ENCODE results near the gene MED27.

Gene MED27

DNA sequence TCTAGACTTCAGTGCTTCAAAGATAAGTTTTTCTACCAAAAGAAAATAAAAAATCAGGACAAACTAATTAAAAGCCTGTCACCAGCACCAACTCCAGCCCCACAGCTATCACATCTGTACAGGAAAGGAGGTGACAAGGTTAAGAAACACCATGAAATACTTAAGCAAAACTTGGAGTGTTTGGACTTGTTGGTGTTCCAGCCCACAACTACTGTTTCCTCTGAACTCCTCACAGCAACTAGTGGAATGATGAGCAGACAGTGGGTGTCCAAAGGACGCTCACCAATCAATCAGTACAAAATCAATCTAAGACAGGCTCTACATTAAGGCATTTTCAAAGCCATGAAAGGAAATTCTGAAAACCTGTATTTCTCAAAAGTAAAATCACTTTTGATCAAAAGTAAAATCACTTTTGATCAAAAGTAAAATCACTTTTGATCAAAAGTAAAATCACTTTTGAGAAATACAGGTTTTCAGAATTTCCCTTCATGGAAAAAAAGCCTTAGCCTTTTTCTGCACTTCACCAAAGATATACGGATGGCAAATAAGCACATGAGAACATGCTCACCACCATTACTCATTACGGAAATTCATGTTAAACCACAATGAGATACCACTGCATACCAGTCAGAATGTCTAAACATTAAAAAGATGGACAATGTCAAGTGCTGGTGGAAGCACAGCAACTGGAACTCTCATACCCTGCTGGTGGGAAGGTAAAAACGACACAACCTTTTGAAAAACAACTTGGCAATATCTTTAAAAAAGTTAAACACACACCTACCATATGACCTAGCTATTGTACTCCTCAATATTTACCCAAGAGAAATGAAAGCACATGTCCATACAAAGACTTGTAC, 79.7 kb downstream of the MED27 start:
- no peaks in the 10 kb centered on the region for H3K27me3 Mint-ChIP-seq
- H3K4me1 Mint-ChIP-seq (ENCODE audit: low read depth) = peaks cover 21% of the 10 kb centered on the region
- H3K9me3 Mint-ChIP-seq = no peaks in the 10 kb centered on the region
- H3K36me3 Mint-ChIP-seq (ENCODE audit: low read depth) = peaks cover 14% of the 10 kb centered on the region
- no peak overlapping the region for H3K4me3 Mint-ChIP-seq
- intact Hi-C loops (cut with micrococcal nuclease) = no loop called here
- H3K27ac Mint-ChIP-seq = no peak overlapping the region

DNA sequence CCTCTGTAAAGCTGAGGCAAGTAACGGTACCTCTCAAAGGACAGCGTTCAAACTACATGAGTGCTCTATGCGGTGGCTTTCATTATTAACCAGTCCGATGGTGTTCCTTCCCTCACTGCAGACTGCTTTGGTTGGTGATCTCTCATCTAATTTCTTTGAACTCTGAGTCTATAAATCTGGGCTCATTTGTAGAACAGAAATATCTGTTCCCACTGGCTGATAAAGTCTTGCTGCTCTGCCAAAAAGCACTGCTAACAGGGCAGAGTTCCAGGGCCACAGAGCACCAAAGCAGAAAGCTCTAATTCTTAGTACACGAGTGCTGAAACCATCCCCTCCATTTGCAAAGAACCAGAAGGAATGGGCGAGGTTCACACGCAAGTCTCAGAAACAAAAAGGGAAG, 81.9 kb downstream of the MED27 start:
- H3K4me3 Mint-ChIP-seq = no peak overlapping the region
- no peaks in the 10 kb centered on the region for H3K9me3 Mint-ChIP-seq
- no peak overlapping the region for H3K27ac Mint-ChIP-seq
- no peaks in the 10 kb centered on the region for H3K27me3 Mint-ChIP-seq
- intact Hi-C loops (cut with micrococcal nuclease) = no loop called here
- peaks cover 6% of the 10 kb centered on the region for H3K4me1 Mint-ChIP-seq (ENCODE audit: low read depth)
- H3K36me3 Mint-ChIP-seq (ENCODE audit: low read depth) = peaks cover 20% of the 10 kb centered on the region

DNA sequence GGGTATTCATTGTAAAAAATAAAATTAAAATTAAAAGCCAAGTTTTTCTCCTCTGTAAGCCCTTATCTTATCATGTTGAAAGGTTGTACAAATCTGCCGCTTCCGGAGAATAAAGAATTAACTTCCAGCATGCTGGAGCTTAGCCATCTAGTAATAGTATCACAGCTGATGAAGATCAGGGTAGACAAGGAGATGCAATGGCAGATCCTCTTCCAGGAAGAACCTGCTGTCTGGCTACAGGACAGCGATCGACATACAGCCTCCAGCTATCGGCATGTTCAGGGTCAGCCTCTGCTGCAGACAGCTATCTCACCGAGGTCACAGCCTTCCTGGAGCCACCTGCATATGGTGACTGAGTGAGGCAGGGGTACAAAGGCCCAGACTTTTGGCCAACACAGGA, 82.6 kb downstream of the MED27 start:
- Mint-ChIP-seq H3K4me3 (no peak overlapping the region), H3K27me3 (no peaks in the 10 kb centered on the region), H3K27ac (no peak overlapping the region), H3K9me3 (no peaks in the 10 kb centered on the region), H3K4me1 (ENCODE audit: low read depth) (peaks cover 6% of the 10 kb centered on the region), H3K36me3 (ENCODE audit: low read depth) (peaks cover 20% of the 10 kb centered on the region)
- intact Hi-C loops (cut with micrococcal nuclease) = no loop called here

DNA sequence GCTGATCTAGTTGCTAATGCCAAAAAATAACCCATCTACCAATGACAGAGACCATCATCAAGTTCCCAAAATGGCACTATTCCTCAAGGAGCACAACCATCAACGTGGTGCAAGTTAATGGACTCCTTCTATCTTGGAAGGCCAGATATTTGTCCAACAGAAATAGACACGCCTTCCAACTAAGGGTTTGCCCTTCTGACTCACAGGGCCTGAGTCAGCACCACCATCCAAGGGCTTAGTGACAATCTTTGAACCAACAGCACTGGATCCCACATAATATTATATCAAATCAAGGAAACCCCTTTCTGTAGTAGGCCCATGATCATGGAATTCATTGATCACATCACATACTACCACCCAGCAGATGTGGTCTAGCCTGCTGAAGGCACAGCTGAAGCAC, 84.3 kb downstream of the MED27 start:
- intact Hi-C loops (cut with micrococcal nuclease) = no loop called here
- Mint-ChIP-seq H3K9me3 (no peaks in the 10 kb centered on the region), H3K27ac (no peak overlapping the region)

DNA sequence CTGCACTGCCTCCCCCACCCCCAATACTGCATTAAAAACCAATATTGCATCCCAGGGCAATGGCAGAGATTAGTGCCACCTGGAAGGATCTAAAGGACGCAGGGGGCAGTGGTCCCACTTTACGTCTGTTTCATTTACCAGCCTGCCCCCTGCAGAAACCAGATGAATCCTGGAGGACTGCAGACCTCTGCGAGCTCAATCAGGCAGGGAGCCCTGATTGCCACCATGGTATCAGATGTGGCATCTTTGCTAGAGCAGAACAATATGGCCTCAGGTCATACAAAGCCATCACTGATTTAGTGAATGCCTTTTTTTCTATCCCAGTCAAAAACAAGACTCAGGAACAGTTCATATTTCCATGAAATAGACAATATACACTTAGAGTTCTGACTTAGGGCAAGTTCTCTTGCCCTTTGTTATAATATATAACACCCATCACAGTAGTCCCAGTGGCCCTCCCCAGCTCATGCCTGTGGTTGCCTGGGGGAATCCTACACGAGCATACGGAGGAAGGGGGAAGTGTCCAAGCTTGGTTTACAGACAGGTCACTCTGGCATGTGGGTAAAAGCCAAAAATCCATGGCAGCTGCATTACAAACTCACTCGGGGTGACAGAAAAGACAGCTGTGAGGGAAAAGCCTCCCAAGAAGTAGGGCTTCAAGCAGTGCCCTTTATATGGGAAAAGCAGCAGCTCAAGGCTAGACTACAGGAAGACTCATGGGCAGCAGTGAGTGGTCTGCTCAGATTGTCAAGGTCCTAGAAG, 85.1 kb downstream of the MED27 start:
- no peaks in the 10 kb centered on the region for H3K27me3 Mint-ChIP-seq
- no peak overlapping the region for H3K27ac Mint-ChIP-seq
- no peak overlapping the region for H3K4me3 Mint-ChIP-seq
- no peaks in the 10 kb centered on the region for H3K4me1 Mint-ChIP-seq (ENCODE audit: low read depth)
- intact Hi-C loops (cut with micrococcal nuclease) = no loop called here
- peaks cover 15% of the 10 kb centered on the region for H3K36me3 Mint-ChIP-seq (ENCODE audit: low read depth)
- no peaks in the 10 kb centered on the region for H3K9me3 Mint-ChIP-seq

More for the DNA sequence above, 84.3 kb downstream of the MED27 start:
- Mint-ChIP-seq H3K27me3 (no peaks in the 10 kb centered on the region), H3K4me1 (ENCODE audit: low read depth) (no peaks in the 10 kb centered on the region), H3K36me3 (ENCODE audit: low read depth) (peaks cover 15% of the 10 kb centered on the region), H3K4me3 (no peak overlapping the region)

DNA sequence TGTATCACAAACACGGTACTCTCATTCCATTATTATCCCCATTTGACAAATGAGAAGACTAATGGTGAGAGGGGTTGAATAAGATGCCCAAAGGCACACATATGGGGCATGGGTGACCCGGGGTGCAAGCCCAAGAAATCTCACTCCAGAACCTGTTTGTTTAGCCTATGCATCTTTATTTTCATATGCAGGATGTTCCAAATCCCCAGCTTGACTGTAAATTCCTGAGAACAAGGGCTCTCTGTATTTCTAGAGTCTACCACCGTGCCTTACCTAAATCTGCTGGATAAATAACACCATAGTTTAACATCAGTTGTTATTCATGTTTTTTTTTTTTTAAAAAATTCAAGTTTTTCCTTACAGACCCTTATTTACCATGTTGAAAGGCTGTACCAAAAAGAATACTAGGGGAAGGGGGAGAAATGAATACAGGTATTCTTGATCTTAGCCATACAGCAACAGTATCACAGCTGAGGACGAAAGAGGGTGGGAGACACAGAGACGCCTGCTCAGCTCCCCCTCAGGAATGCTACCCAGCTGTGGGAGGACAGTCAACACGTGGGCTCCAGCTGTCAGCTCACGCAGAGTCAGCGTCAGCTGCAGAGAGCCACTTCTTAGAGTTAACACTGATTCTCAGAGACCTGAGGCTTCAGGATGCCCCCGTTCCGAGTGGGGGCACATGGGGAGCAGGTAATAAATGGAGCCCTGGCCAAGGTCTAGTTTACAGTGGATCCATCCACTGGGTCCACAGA, 86.6 kb downstream of the MED27 start:
- no peak overlapping the region for H3K27ac Mint-ChIP-seq
- no peaks in the 10 kb centered on the region for H3K27me3 Mint-ChIP-seq

DNA sequence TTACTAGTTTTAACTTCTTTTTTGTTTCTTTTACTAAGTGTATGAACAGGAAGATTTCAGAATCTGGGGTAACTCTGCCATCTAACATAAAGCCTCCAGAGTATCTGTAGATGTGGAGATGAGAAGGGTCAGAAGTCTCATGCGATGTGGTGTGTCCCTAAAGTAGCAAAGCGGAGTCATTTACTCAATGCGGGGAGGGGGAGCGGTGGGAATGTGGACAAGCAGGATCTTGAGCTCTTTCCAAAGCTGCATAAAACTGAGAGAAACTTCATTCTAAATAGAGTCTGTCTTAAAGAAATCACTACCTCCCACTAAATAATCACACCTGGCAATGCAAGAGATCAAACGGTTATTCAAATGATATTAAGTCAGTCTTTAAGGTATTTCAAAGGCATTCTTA, 92.4 kb downstream of the MED27 start:
- intact Hi-C loops (cut with micrococcal nuclease) = no loop called here
- H3K36me3 Mint-ChIP-seq (ENCODE audit: low read depth) = no peaks in the 10 kb centered on the region
- H3K27ac Mint-ChIP-seq = no peak overlapping the region
- no peaks in the 10 kb centered on the region for H3K4me1 Mint-ChIP-seq (ENCODE audit: low read depth)
- H3K27me3 Mint-ChIP-seq = no peaks in the 10 kb centered on the region
- H3K4me3 Mint-ChIP-seq = no peak overlapping the region
- no peaks in the 10 kb centered on the region for H3K9me3 Mint-ChIP-seq

More for the DNA sequence above, 86.6 kb downstream of the MED27 start:
- Mint-ChIP-seq H3K9me3 (no peaks in the 10 kb centered on the region), H3K4me3 (no peak overlapping the region), H3K4me1 (ENCODE audit: low read depth) (no peaks in the 10 kb centered on the region), H3K36me3 (ENCODE audit: low read depth) (peaks cover 15% of the 10 kb centered on the region)
- intact Hi-C loops (cut with micrococcal nuclease) = no loop called here

DNA sequence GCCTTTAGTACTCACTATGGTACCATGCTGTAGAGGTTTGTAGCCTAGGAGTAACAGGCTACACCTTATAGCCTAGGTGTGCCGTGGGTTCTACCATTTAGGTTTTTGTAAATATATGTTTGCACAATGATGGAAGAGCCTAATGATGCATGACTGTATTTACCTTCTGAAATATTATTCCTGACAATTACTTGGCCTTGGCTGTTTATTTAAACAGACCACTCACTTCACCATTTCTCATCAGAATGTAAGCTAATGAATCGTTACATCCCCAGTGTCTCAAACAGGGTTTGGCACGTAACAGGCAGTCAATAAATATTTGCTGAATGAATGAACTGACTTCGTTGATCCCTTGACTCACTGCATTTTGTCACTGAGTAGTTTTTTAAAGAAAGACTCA, 93.1 kb downstream of the MED27 start:
- no peaks in the 10 kb centered on the region for H3K27me3 Mint-ChIP-seq
- intact Hi-C loops (cut with micrococcal nuclease) = no loop called here
- H3K4me3 Mint-ChIP-seq = no peak overlapping the region
- no peaks in the 10 kb centered on the region for H3K36me3 Mint-ChIP-seq (ENCODE audit: low read depth)
- H3K27ac Mint-ChIP-seq = no peak overlapping the region
- no peaks in the 10 kb centered on the region for H3K4me1 Mint-ChIP-seq (ENCODE audit: low read depth)
- H3K9me3 Mint-ChIP-seq = no peaks in the 10 kb centered on the region

DNA sequence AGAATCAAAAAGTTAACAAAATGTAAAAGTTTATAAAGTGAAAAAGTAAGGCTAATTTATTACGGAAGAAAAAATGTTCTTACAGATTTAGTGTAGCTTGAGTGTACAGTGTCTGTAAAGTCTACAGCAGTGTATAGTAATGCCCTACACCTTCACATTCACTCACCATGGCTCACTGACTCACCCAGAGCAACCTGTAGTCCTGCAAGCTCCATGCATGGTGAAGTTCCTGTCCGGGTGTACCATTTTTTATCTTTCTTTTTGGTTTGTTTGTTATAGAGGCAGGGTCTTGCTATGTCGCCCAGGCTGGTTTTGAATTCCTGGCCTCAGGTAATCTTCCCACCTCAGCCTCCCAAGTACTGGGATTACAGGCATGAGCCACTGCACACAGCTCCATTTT, 93.6 kb downstream of the MED27 start:
- Mint-ChIP-seq H3K27ac (no peak overlapping the region), H3K4me1 (ENCODE audit: low read depth) (no peaks in the 10 kb centered on the region), H3K9me3 (no peaks in the 10 kb centered on the region), H3K36me3 (ENCODE audit: low read depth) (no peaks in the 10 kb centered on the region), H3K4me3 (no peak overlapping the region), H3K27me3 (no peaks in the 10 kb centered on the region)
- intact Hi-C loops (cut with micrococcal nuclease) = no loop called here

DNA sequence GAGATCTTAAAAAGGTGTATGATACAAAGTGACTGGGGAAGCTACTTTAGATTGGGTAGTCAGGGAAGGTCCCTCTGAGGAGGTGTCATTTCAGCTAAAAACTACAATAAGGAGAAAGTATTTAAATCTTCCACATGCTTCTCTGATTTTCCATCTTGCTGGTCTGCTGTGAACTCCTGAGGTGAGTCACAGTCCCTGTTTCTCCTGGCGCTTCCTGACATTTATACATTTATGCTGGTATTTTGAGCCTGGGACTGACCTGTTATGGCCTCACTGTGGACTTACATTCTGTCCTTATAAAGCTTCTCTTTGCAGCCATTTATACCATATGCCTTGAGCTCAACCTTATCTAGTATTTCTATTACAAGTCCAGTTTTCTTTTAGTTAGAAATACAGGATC, 95.1 kb downstream of the MED27 start:
- Mint-ChIP-seq H3K36me3 (ENCODE audit: low read depth) (no peaks in the 10 kb centered on the region), H3K27me3 (no peaks in the 10 kb centered on the region), H3K4me3 (no peak overlapping the region), H3K4me1 (ENCODE audit: low read depth) (no peaks in the 10 kb centered on the region), H3K27ac (no peak overlapping the region), H3K9me3 (no peaks in the 10 kb centered on the region)
- intact Hi-C loops (cut with micrococcal nuclease) = no loop called here

DNA sequence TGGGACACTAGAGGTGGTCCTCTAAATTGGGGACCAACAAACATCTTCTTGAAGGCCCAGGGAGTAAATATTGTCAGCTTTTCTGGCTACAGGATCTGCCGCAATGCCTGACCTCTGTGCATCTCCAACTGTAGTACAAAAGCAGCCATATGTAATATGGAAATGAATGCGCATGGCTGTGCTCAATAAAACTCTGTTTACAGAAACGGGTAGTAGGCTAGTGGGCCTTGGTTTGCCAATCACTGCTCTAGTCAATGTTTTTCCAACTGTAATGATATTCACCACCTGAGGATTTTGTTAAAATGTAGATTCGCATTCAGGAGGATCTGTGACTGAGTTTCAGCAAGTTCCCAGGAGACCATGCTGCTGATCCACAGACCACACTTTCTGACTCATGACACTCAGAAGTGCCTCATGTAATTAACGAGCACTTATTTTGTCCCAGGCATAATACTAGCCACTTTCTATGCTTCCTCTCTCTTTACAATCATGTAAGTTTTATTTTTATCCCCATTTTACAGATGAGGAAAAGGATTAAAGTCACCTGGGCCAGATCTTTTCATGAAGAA, 96.9 kb downstream of the MED27 start:
- no peaks in the 10 kb centered on the region for H3K9me3 Mint-ChIP-seq
- H3K4me1 Mint-ChIP-seq (ENCODE audit: low read depth) = peaks cover 4% of the 10 kb centered on the region
- no peaks in the 10 kb centered on the region for H3K36me3 Mint-ChIP-seq (ENCODE audit: low read depth)
- intact Hi-C loops (cut with micrococcal nuclease) = no loop called here
- no peak overlapping the region for H3K27ac Mint-ChIP-seq
- no peak overlapping the region for H3K4me3 Mint-ChIP-seq
- H3K27me3 Mint-ChIP-seq = no peaks in the 10 kb centered on the region

DNA sequence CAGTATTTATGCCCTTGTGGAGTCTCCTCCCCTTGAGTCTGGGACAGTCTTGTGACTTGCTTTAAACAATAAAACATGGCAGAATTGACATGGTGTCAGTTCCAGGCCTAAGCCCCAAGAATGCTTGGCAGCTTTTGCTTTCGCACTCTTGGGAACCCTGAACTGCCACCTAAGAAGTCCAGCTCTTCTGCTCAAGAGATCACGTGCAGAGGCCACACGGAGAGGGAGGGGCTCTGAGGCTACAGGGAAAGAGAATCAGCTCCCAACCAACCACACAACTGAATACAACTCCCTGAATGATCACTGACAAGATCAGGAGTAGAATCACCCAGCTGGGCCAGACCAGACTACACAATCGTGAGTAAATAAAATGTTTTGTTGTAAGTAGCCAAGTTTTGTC, 97.6 kb downstream of the MED27 start:
- intact Hi-C loops (cut with micrococcal nuclease) = no loop called here
- Mint-ChIP-seq H3K27me3 (no peaks in the 10 kb centered on the region), H3K27ac (no peak overlapping the region), H3K4me1 (ENCODE audit: low read depth) (peaks cover 10% of the 10 kb centered on the region), H3K4me3 (no peak overlapping the region), H3K9me3 (no peaks in the 10 kb centered on the region), H3K36me3 (ENCODE audit: low read depth) (no peaks in the 10 kb centered on the region)

DNA sequence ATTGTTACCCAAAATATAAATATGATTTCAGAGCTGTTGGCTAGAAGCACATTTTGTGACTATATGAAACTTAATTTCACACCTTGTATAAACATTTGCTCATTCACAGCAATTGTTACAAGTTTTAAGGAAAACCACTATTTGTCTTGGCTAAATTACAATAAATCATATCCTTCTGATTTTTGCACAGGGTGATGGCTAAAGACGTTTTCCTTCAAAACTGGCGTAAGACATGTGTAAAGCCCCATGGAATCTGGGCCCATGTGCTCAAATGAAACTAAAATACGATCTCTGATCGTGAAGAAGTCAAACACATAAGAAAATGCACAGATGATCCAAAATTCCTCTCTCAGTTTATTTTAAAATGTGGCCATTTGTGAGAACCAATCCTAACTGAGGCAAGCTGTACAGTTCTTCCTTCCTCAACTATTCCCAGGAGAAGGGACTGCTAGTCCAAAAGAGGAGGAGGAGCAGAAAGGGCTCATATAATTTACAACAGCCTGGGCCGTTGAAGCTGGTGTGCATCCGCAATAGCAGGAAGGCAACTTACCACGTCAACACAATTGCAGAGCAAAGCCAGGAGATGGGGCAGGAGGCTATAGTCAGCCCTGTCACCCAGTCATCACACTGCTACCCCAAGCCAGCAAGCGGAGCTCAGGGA, 98.4 kb downstream of the MED27 start:
- H3K4me1 Mint-ChIP-seq (ENCODE audit: low read depth) = peaks cover 19% of the 10 kb centered on the region
- H3K27ac Mint-ChIP-seq = no peak overlapping the region
- intact Hi-C loops (cut with micrococcal nuclease) = no loop called here

More for the DNA sequence above, 98.4 kb downstream of the MED27 start:
- Mint-ChIP-seq H3K27me3 (no peaks in the 10 kb centered on the region), H3K9me3 (no peaks in the 10 kb centered on the region), H3K36me3 (ENCODE audit: low read depth) (no peaks in the 10 kb centered on the region), H3K4me3 (no peak overlapping the region)

All from dendritic cell treated with granulocyte-macrophage colony-stimulating factor and Interleukin-4, amounts not matched to agents 40 ng/mL and 50 ng/mL, for 4 days (primary cell).